Measurements from ENCODE around the gene MYO9A. TPM values are rescaled to one million over a fixed set of nuclear protein-coding genes. Genes with fewer than 3 reads are reported as not detected.
A peak's percentile ranks its signal among the peaks of the same experiment; 100 is the strongest.

Gene MYO9A
- total and polyA plus RNA-seq, 4 donors = 17.2 to 116 (median 40.4) TPM

DNA sequence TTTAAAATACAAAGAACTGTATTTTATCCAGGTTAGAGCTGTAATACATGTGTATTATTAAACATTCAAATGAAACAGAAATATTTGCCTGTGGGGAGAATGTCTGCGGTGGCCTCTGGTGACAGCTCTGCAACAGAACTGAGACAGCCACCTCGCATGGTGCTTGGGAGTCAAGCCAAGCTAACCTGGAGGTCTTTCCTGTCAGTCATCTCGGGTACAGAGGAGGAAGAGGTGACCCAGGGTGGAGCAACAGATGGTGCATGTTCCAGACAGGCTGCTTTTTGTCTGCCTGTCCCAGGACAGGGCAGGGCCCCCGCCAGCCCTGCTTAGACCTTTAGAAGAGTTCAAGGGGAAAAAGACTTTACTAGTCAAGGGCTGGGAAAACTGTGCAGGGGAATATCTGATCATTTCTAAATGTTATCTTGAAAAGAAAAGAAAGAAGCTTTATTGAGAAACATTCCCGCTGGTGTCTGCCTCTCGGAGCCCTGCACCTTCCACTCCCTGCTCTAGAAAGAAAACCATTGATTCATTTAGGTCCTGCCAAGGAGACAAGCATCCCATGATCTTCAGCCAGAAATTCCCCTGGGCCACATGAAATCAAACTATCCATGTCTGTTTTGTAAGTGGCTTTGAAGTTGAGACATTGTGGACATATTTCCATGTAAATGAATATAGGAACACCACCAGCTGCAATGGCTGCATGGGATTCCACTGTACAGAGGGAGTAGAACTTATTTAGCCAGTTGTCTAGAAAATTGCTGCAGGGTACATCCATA, 313.1 kb downstream of the MYO9A start:
- 63% methylated on average over 4 of the region's 6 CpGs for WGBS (ENCODE audit: insufficient coverage)
- H3K27me3 ChIP-seq (ENCODE audit: control insufficient read depth, insufficient read depth, low read length) = no peaks in the 10 kb centered on the region
- no peak overlapping the region for H3K27ac ChIP-seq (ENCODE audit: low read depth, low read length)

DNA sequence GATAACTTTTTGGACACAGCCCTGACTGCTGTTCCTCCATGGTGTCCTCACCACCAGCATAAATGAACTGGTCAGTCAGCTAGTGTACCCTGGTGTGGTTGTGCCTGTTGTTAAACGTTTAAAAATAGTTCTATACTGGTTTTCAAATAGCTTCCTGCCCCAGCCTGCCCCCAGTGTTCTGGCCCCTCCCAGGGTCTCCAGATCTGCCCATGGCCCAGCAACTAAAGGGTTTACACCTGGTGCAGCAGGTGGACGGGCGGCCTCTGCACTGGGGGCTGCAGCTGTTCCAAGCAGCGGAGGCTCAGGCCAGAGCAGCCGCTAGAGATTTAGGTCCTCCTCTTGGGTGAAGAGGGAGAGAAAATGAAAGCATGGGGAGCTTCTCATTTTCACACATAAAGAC, 313.7 kb downstream of the MYO9A start:
- H3K27ac ChIP-seq (ENCODE audit: low read depth, low read length) = no peak overlapping the region
- H3K9me3 ChIP-seq (ENCODE audit: control insufficient read depth, insufficient read depth, low read length) = no peaks in the 10 kb centered on the region
- H3K4me3 ChIP-seq (ENCODE audit: low read depth, low read length) = no peak overlapping the region
- H3K27me3 ChIP-seq (ENCODE audit: control insufficient read depth, insufficient read depth, low read length) = no peaks in the 10 kb centered on the region
- H3K4me1 ChIP-seq (ENCODE audit: control insufficient read depth, insufficient read depth, low read length) = peaks cover 20% of the 10 kb centered on the region
- WGBS (ENCODE audit: insufficient coverage) = 93% methylated on average over 2 of the region's 5 CpGs
- no peak for DNase-seq (ENCODE audit: low read depth in 4 of 6, low spot score in 6 of 6)
- H3K36me3 ChIP-seq (ENCODE audit: control insufficient read depth, insufficient read depth, low read length) = no peaks in the 10 kb centered on the region

More for the DNA sequence above, 313.1 kb downstream of the MYO9A start:
- no peak for DNase-seq (ENCODE audit: low read depth in 4 of 6, low spot score in 6 of 6)
- no peaks in the 10 kb centered on the region for H3K9me3 ChIP-seq (ENCODE audit: control insufficient read depth, insufficient read depth, low read length)
- no peaks in the 10 kb centered on the region for H3K36me3 ChIP-seq (ENCODE audit: control insufficient read depth, insufficient read depth, low read length)
- no peak overlapping the region for H3K4me3 ChIP-seq (ENCODE audit: low read depth, low read length)
- H3K4me1 ChIP-seq (ENCODE audit: control insufficient read depth, insufficient read depth, low read length) = peaks cover 20% of the 10 kb centered on the region

- WGBS (ENCODE audit: insufficient coverage) = 60% methylated on average over 19 of the region's 21 CpGs
- Histone ChIP-seq H3K27me3 (ENCODE audit: control insufficient read depth, insufficient read depth, low read length) (no peaks in the 10 kb centered on the region), H3K36me3 (ENCODE audit: control insufficient read depth, insufficient read depth, low read length) (no peaks in the 10 kb centered on the region), H3K9me3 (ENCODE audit: control insufficient read depth, insufficient read depth, low read length) (no peaks in the 10 kb centered on the region), H3K4me3 (ENCODE audit: low read depth, low read length) (no peak overlapping the region), H3K27ac (ENCODE audit: low read depth, low read length) (no peak overlapping the region), H3K4me1 (ENCODE audit: control insufficient read depth, insufficient read depth, low read length) (peaks cover 19% of the 10 kb centered on the region)
- DNase-seq (ENCODE audit: low read depth in 4 of 6, low spot score in 6 of 6) = no peak
These were observed 315.2 kb downstream of the MYO9A start for GRCh38 chr15:71802770-71803169.

- Histone ChIP-seq H3K4me1 (ENCODE audit: control insufficient read depth, insufficient read depth, low read length) (peaks cover 13% of the 10 kb centered on the region), H3K4me3 (ENCODE audit: low read depth, low read length) (no peak overlapping the region), H3K27me3 (ENCODE audit: control insufficient read depth, insufficient read depth, low read length) (no peaks in the 10 kb centered on the region), H3K27ac (ENCODE audit: low read depth, low read length) (no peak overlapping the region), H3K9me3 (ENCODE audit: control insufficient read depth, insufficient read depth, low read length) (no peaks in the 10 kb centered on the region), H3K36me3 (ENCODE audit: control insufficient read depth, insufficient read depth, low read length) (no peaks in the 10 kb centered on the region)
- WGBS (ENCODE audit: insufficient coverage) = 90% methylated on average over 22 of the region's 24 CpGs
- no peak for DNase-seq (ENCODE audit: low read depth in 4 of 6, low spot score in 6 of 6)
These were observed 315.9 kb downstream of the MYO9A start for GRCh38 chr15:71801935-71802655.

- 62% methylated on average over 11 of the region's 17 CpGs for WGBS (ENCODE audit: insufficient coverage)
- DNase-seq (ENCODE audit: low read depth in 4 of 6, low spot score in 6 of 6) = peak; percentile 62 to 95 (median 73)
These were observed 316.9 kb downstream of the MYO9A start for GRCh38 chr15:71800835-71801745.

GRCh38 chr15:71800190-71800589, 317.8 kb downstream of the MYO9A start:
- Histone ChIP-seq H3K9me3 (ENCODE audit: control insufficient read depth, insufficient read depth, low read length) (no peaks in the 10 kb centered on the region), H3K4me1 (ENCODE audit: control insufficient read depth, insufficient read depth, low read length) (peaks cover 4% of the 10 kb centered on the region), H3K27me3 (ENCODE audit: control insufficient read depth, insufficient read depth, low read length) (no peaks in the 10 kb centered on the region), H3K36me3 (ENCODE audit: control insufficient read depth, insufficient read depth, low read length) (no peaks in the 10 kb centered on the region), H3K27ac (ENCODE audit: low read depth, low read length) (no peak overlapping the region), H3K4me3 (ENCODE audit: low read depth, low read length) (no peak overlapping the region)
- WGBS (ENCODE audit: insufficient coverage) = 93% methylated on average over 3 of the region's 3 CpGs
- no peak for DNase-seq (ENCODE audit: low read depth in 4 of 6, low spot score in 6 of 6)

More at GRCh38 chr15:71800835-71801745, 316.9 kb downstream of the MYO9A start:
- H3K4me1 ChIP-seq (ENCODE audit: control insufficient read depth, insufficient read depth, low read length) = peaks cover 4% of the 10 kb centered on the region
- no peaks in the 10 kb centered on the region for H3K27me3 ChIP-seq (ENCODE audit: control insufficient read depth, insufficient read depth, low read length)
- H3K4me3 ChIP-seq (ENCODE audit: low read depth, low read length) = no peak overlapping the region
- no peaks in the 10 kb centered on the region for H3K9me3 ChIP-seq (ENCODE audit: control insufficient read depth, insufficient read depth, low read length)
- no peaks in the 10 kb centered on the region for H3K36me3 ChIP-seq (ENCODE audit: control insufficient read depth, insufficient read depth, low read length)
- no peak overlapping the region for H3K27ac ChIP-seq (ENCODE audit: low read depth, low read length)

DNA sequence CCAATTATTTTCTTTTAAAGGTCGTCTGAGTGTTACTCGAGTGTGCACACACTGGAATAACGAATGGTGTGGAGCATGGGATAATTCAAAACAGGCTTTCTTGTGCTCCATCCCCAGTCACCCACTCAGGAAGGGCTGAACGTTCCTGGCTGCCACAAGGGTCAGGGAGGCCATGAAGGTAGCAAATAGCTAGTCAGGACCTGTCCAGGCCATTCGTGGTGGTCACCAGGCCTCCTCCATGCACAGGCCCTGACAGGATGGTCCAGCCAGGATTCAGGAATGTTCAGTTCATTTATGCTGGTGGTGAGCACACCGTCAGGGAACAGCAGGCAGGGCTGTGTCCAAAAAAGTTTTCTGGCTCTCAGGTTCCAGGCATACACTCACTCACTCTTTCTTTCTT, 319.3 kb downstream of the MYO9A start:
- Histone ChIP-seq H3K9me3 (ENCODE audit: control insufficient read depth, insufficient read depth, low read length) (no peaks in the 10 kb centered on the region), H3K4me3 (ENCODE audit: low read depth, low read length) (no peak overlapping the region), H3K36me3 (ENCODE audit: control insufficient read depth, insufficient read depth, low read length) (no peaks in the 10 kb centered on the region), H3K27me3 (ENCODE audit: control insufficient read depth, insufficient read depth, low read length) (no peaks in the 10 kb centered on the region), H3K27ac (ENCODE audit: low read depth, low read length) (no peak overlapping the region), H3K4me1 (ENCODE audit: control insufficient read depth, insufficient read depth, low read length) (no peaks in the 10 kb centered on the region)
- 76% methylated on average over 6 of the region's 6 CpGs for WGBS (ENCODE audit: insufficient coverage)
- no peak for DNase-seq (ENCODE audit: low read depth in 4 of 6, low spot score in 6 of 6)

GRCh38 chr15:71792521-71792920, 325.4 kb downstream of the MYO9A start:
- no CpG with 5 or more reads among the region's 2 CpGs for WGBS (ENCODE audit: insufficient coverage)
- Histone ChIP-seq H3K27me3 (ENCODE audit: control insufficient read depth, insufficient read depth, low read length) (no peaks in the 10 kb centered on the region), H3K4me3 (ENCODE audit: low read depth, low read length) (no peak overlapping the region), H3K4me1 (ENCODE audit: control insufficient read depth, insufficient read depth, low read length) (no peaks in the 10 kb centered on the region), H3K27ac (ENCODE audit: low read depth, low read length) (no peak overlapping the region), H3K36me3 (ENCODE audit: control insufficient read depth, insufficient read depth, low read length) (no peaks in the 10 kb centered on the region), H3K9me3 (ENCODE audit: control insufficient read depth, insufficient read depth, low read length) (no peaks in the 10 kb centered on the region)
- peak in 1 of 6 donors; percentile 35 for DNase-seq (ENCODE audit: low read depth in 4 of 6, low spot score in 6 of 6)

- Histone ChIP-seq H3K27ac (ENCODE audit: low read depth, low read length) (no peak overlapping the region), H3K4me1 (ENCODE audit: control insufficient read depth, insufficient read depth, low read length) (no peaks in the 10 kb centered on the region), H3K4me3 (ENCODE audit: low read depth, low read length) (no peak overlapping the region), H3K36me3 (ENCODE audit: control insufficient read depth, insufficient read depth, low read length) (no peaks in the 10 kb centered on the region), H3K27me3 (ENCODE audit: control insufficient read depth, insufficient read depth, low read length) (no peaks in the 10 kb centered on the region), H3K9me3 (ENCODE audit: control insufficient read depth, insufficient read depth, low read length) (no peaks in the 10 kb centered on the region)
- no peak for DNase-seq (ENCODE audit: low read depth in 4 of 6, low spot score in 6 of 6)
- 89% methylated on average over 6 of the region's 7 CpGs for WGBS (ENCODE audit: insufficient coverage)
These were observed 326.0 kb downstream of the MYO9A start for GRCh38 chr15:71791975-71792374.
